GM19035 (cell line): ENCODE measurements around the gene DDAH1.
"Not testable (repeated sequence)": the region's sequence is repeated elsewhere in the genome, so short reads cannot be mapped to it uniquely, and the experiment has no call there.

Experiments used
- ATAC-seq: cut with Tn5 transposase; IDR thresholded peaks from one replicate; pipeline ENCODE4 v1.9.1; 2021; ENCODE audit not compliant: unreplicated experiment

The DDAH1 gene

GRCh38 chr1:85361606-85362296 is 103.2 kb downstream of the DDAH1 start:
- no peak for ATAC-seq

- no peak for ATAC-seq
Measured at GRCh38 chr1:85360730-85361493, 104.0 kb downstream of the DDAH1 start.

- ATAC-seq: no peak
Measured at GRCh38 chr1:85359874-85360721, 104.9 kb downstream of the DDAH1 start.

GRCh38 chr1:85358702-85359438 is 106.1 kb downstream of the DDAH1 start:
- no peak for ATAC-seq

GRCh38 chr1:85357817-85358216 is 107.1 kb downstream of the DDAH1 start:
- ATAC-seq: no peak

- ATAC-seq: no peak
Measured at GRCh38 chr1:85356130-85356529, 108.8 kb downstream of the DDAH1 start.

GRCh38 chr1:85352055-85352454 is 112.9 kb downstream of the DDAH1 start:
- ATAC-seq: no peak

GRCh38 chr1:85351202-85351828 is 113.6 kb downstream of the DDAH1 start:
- ATAC-seq: no peak

GRCh38 chr1:85349224-85349623 is 115.7 kb downstream of the DDAH1 start:
- ATAC-seq: no peak

- ATAC-seq: no peak
Measured at GRCh38 chr1:85347908-85348307, 117.1 kb downstream of the DDAH1 start.

- ATAC-seq: not testable (repeated sequence)
Measured at GRCh38 chr1:85347275-85347674, 117.7 kb downstream of the DDAH1 start.

- ATAC-seq: no peak
Measured at GRCh38 chr1:85344256-85344694, 120.7 kb downstream of the DDAH1 start.

- no peak for ATAC-seq
Measured at GRCh38 chr1:85343612-85344255, 121.2 kb downstream of the DDAH1 start.

GRCh38 chr1:85343213-85343611 is 121.7 kb downstream of the DDAH1 start:
- no peak for ATAC-seq

GRCh38 chr1:85342207-85342606 is 122.8 kb downstream of the DDAH1 start:
- no peak for ATAC-seq

GRCh38 chr1:85340427-85340826 is 124.5 kb downstream of the DDAH1 start:
- no peak for ATAC-seq

GRCh38 chr1:85339656-85340399 is 125.1 kb downstream of the DDAH1 start:
- ATAC-seq: no peak

- ATAC-seq: no peak
Measured at GRCh38 chr1:85339089-85339488, 125.9 kb downstream of the DDAH1 start.

- ATAC-seq: no peak
Measured at GRCh38 chr1:85334962-85335361, 130.0 kb downstream of the DDAH1 start.
